GM12875 (cell line): ENCODE measurements around the gene UGT2A1.
A peak's percentile ranks its signal among the peaks of the same experiment; 100 is the strongest.

Experiments
- H3K4me3 ChIP-seq: one replicate; pipeline ENCODE4 v1.5.1; 2011; ENCODE audit warnings: low read depth, low read length, control low read depth
- TF ChIP-seq, protein P1 (sequence below): IDR thresholded peaks from 2 replicates; pipeline ENCODE4 v1.5.1; 2011; ENCODE audit warnings: low read depth, mild to moderate bottlenecking, control low read depth, inconsistent platforms, low read length, moderate library complexity, borderline replicate concordance; ENCODE audit not compliant: insufficient read depth

The UGT2A1 gene

DNA sequence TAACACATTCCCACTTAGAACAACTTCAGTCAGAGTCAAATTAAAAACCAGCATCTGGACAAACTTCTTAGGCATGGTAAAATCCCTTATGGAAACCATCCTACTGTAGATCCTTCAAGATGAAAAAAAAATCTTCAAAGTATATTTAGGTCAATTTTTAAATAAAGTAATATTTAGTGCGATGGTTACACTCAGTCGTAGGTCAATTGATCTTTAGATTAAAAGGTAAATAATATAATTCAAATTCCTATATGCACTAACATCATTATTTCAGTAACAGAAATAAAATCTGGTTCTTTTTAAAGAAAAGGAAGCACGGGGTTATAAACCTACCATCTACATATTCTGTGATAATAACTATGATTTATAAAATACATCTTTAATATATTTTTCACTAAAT, 13.5 kb downstream of the UGT2A1 start, which contains the start of gene UGT2A2:
Gene UGT2A2, minus strand, starts transcription at position 101 of the 400 bp plus-strand sequence. Its CDS starts 2 bp downstream, at position 99.
- TF ChIP-seq, protein P1, sequence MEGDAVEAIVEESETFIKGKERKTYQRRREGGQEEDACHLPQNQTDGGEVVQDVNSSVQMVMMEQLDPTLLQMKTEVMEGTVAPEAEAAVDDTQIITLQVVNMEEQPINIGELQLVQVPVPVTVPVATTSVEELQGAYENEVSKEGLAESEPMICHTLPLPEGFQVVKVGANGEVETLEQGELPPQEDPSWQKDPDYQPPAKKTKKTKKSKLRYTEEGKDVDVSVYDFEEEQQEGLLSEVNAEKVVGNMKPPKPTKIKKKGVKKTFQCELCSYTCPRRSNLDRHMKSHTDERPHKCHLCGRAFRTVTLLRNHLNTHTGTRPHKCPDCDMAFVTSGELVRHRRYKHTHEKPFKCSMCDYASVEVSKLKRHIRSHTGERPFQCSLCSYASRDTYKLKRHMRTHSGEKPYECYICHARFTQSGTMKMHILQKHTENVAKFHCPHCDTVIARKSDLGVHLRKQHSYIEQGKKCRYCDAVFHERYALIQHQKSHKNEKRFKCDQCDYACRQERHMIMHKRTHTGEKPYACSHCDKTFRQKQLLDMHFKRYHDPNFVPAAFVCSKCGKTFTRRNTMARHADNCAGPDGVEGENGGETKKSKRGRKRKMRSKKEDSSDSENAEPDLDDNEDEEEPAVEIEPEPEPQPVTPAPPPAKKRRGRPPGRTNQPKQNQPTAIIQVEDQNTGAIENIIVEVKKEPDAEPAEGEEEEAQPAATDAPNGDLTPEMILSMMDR = no peak
- no peak within 1 kb of the TSS for H3K4me3 ChIP-seq

DNA sequence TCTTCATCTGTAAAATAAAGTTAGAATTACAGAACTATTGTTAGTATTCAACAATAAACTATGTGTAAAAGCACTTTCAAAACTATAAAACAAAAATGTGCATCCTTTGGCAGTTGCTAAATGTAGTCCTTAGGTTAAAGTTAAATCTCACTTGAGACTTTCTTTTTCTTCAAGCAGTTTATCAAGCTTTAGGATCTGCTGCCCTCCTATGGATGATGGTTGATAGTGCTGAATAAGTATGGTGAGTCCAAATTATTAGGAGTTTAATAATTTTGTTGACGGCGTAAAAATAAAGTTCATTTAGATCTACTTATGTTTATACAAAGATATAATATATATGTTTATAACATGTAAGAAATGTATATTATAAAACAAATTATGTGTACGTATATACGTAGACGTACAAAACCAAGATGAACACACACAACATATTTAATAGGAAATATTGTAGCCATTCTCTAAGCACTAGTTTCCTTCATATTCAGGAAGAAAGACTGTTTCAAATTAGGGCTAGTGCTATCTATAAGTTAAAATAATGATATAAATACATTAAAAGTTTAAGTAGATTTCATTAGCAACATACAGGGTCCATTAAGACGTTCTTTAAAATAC, 35.9 kb downstream of the UGT2A1 start:
- TF ChIP-seq, protein P1 = peak; percentile 15; the same call in 1 of the 2 replicates
- no peak overlapping the region for H3K4me3 ChIP-seq

DNA sequence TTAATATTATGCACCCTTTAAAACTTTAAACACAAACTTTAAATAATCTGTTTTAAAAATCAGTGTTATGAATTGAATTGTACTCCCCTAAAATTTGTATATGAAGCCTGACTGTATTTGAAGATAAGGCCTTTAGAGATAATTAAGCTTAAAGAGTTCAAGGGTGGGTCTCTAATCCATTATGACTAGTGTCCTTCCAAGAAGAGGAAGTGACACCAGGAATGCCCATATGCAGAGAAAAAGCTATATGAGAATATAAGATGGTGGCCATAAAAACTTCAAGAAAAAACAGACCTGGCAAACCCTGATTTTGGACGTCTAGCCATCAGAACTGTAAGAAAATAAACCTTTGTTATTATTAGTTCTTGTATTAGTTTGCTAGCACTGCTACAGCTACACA, 42.6 kb downstream of the UGT2A1 start:
- H3K4me3 ChIP-seq = no peak overlapping the region
- TF ChIP-seq, protein P1 = no peak

DNA sequence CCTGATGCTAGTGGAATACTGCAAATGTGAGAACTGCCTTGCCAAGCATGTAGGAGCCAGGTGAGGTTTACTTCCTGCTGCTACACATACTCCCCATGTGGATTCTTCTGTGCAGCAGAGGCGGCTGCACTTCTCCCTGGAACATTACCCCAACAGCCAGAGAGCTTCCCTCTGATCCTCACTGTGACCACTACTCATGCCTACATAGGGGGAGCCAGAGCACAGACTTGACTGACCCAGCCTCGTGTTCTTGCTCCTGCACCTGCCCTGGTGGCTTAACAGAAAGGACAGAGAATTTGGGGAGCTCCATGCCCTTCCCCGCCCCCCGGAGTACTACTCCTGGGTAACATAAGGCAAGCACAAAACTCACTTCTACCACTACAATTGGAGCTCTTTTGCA, 52.0 kb downstream of the UGT2A1 start:
- TF ChIP-seq, protein P1 = no peak
- no peak overlapping the region for H3K4me3 ChIP-seq

DNA sequence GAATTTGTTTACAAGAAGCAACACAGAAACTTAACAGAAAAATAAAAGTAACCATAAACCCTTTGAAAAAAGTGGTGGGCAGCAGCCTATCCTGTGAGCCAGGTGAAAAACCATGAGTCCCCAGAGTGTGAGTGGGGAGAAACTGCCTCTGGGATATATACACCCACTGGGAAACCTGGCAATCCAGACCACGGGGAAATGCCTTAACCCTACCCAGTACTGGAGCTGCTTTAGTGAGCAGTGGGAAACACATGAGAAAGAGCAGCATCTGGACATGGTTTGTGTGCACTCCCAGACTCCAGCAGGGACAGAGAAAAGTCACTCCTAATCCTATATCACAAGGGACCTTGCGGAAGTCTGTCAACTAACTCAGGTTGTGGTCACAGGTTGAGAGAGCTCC, 53.0 kb downstream of the UGT2A1 start:
- TF ChIP-seq, protein P1 = no peak

DNA sequence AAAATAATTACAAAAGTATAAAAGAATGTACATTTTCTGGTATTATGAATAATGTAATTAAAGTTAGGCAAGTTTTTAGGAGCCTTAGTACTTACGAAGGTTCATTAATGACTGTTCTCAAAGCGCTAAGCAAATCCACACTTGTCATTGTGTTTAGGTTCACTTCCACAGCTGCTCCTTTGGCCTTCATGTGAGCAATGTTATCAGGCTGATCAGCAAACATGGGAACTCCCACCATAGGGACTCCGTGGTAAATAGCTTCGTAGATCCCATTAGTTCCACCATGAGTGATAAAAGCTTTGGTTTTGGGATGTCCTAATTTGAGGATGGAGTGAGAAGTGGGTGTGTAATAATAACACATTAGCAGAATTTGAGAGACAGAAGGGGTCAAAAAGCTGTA, 58.7 kb downstream of the UGT2A1 start:
- H3K4me3 ChIP-seq = no peak overlapping the region
- TF ChIP-seq, protein P1 = no peak

More for the DNA sequence above, 53.0 kb downstream of the UGT2A1 start:
- no peak overlapping the region for H3K4me3 ChIP-seq

DNA sequence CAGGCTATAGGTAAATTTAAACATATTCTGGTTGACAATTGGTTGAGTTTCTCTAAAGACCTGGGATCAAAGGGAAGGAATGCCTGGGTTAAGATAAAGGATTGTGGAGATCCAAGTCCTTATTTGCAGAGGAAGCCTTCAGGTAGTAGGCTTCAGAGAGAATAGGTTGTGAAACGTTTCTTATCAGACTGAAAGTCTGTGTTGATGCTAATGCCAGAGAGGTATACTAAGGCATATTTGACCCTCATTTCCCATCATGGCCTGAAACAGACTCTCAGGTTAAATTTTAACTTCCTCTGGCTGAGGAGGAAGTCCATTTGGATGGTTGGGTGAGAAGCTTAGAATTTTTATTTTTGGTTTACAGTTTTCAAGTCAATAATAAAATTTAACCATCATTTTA, 61.7 kb downstream of the UGT2A1 start:
- TF ChIP-seq, protein P1 = no peak
- H3K4me3 ChIP-seq = no peak overlapping the region
